ENCODE data around the gene FSTL5.

DNA sequence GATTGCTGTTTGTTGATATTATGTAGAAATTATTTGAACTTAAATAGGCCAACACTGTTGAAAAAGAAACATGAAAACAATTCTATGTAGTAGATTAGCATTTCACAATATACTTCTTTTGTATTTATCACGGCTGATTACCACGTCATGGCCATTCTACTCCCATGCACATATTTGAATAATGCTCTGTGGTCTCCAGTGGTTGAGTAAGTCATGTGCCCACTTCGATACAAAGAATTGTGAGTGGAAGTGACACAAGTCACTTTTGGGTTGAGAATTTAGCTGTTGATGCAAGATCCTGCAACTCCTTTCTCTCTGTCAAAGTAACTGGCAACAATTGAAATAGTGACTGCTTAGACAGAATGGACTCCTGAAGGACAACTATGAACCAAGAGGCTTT lies 6.7 kb upstream of the FSTL5 start:
- TF ChIP-seq POLR2A (IDR thresholded peaks at IDR 0.05) (no peak), POLR2AphosphoS5 (IDR thresholded peaks at IDR 0.05) (no peak)
- TF ChIP-seq, protein P1, sequence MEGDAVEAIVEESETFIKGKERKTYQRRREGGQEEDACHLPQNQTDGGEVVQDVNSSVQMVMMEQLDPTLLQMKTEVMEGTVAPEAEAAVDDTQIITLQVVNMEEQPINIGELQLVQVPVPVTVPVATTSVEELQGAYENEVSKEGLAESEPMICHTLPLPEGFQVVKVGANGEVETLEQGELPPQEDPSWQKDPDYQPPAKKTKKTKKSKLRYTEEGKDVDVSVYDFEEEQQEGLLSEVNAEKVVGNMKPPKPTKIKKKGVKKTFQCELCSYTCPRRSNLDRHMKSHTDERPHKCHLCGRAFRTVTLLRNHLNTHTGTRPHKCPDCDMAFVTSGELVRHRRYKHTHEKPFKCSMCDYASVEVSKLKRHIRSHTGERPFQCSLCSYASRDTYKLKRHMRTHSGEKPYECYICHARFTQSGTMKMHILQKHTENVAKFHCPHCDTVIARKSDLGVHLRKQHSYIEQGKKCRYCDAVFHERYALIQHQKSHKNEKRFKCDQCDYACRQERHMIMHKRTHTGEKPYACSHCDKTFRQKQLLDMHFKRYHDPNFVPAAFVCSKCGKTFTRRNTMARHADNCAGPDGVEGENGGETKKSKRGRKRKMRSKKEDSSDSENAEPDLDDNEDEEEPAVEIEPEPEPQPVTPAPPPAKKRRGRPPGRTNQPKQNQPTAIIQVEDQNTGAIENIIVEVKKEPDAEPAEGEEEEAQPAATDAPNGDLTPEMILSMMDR (IDR thresholded peaks at IDR 0.05), result no peak

Measured in suprapubic skin (tissue), 4 donors.